ENCODE data around the gene TMEM30B.
A peak's percentile ranks its signal among the peaks of the same experiment; 100 is the strongest.

Gene TMEM30B

GRCh38 chr14:61298824-61299223 lies 17.7 kb upstream of the TMEM30B start:
- no peak for DNase-seq (ENCODE audit: low read depth)
- TF ChIP-seq CTCF (conservative IDR thresholded peaks at IDR 0.05; ENCODE audit: low read length): no peak
- H3K4me3 ChIP-seq (ENCODE audit: low read length): no peak overlapping the region

GRCh38 chr14:61297581-61297980 lies 16.4 kb upstream of the TMEM30B start:
- no peak for DNase-seq (ENCODE audit: low read depth)
- no peak for TF ChIP-seq CTCF (conservative IDR thresholded peaks at IDR 0.05; ENCODE audit: low read length)
- H3K4me3 ChIP-seq (ENCODE audit: low read length): no peak overlapping the region

GRCh38 chr14:61296719-61297502 lies 15.8 kb upstream of the TMEM30B start:
- no peak overlapping the region for H3K4me3 ChIP-seq (ENCODE audit: low read length)
- DNase-seq (ENCODE audit: low read depth): peak; percentile 34
- peak; percentile 79 for TF ChIP-seq CTCF (conservative IDR thresholded peaks at IDR 0.05; ENCODE audit: low read length)

GRCh38 chr14:61296151-61296550 lies 15.0 kb upstream of the TMEM30B start:
- no peak for DNase-seq (ENCODE audit: low read depth)
- H3K4me3 ChIP-seq (ENCODE audit: low read length): no peak overlapping the region
- TF ChIP-seq CTCF (conservative IDR thresholded peaks at IDR 0.05; ENCODE audit: low read length): no peak

GRCh38 chr14:61290701-61291100 lies 9.6 kb upstream of the TMEM30B start:
- H3K4me3 ChIP-seq (ENCODE audit: low read length): no peak overlapping the region
- no peak for TF ChIP-seq CTCF (conservative IDR thresholded peaks at IDR 0.05; ENCODE audit: low read length)
- DNase-seq (ENCODE audit: low read depth): no peak

- no peak for DNase-seq (ENCODE audit: low read depth)
- no peak for TF ChIP-seq CTCF (conservative IDR thresholded peaks at IDR 0.05; ENCODE audit: low read length)
- no peak overlapping the region for H3K4me3 ChIP-seq (ENCODE audit: low read length)
Observed at GRCh38 chr14:61288720-61289119, 7.6 kb upstream of the TMEM30B start.

GRCh38 chr14:61288228-61288627 lies 7.1 kb upstream of the TMEM30B start:
- no peak for DNase-seq (ENCODE audit: low read depth)
- no peak for TF ChIP-seq CTCF (conservative IDR thresholded peaks at IDR 0.05; ENCODE audit: low read length)
- no peak overlapping the region for H3K4me3 ChIP-seq (ENCODE audit: low read length)

Data from AG10803 (cell line).